Activated naive CD8-positive, alpha-beta T cell (primary cell): ENCODE measurements around the gene SYP.
A peak's percentile ranks its signal among the peaks of the same experiment; 100 is the strongest.
"Not testable (repeated sequence)": the region's sequence is repeated elsewhere in the genome, so short reads cannot be mapped to it uniquely, and the experiment has no call there.

Experiments used
- H3K27ac Mint-ChIP-seq: one replicate; pipeline ENCODE4 v1.8.0; 2021; ENCODE audit warnings: mixed read lengths
- H3K27me3 Mint-ChIP-seq: one replicate; pipeline ENCODE4 v1.8.0; 2021; ENCODE audit warnings: mixed read lengths
- H3K36me3 Mint-ChIP-seq: one replicate; pipeline ENCODE4 v1.8.0; 2021; ENCODE audit warnings: mixed read lengths
- H3K4me1 Mint-ChIP-seq: one replicate; pipeline ENCODE4 v1.8.0; 2021; ENCODE audit warnings: low read depth, mixed read lengths
- H3K4me3 Mint-ChIP-seq: one replicate; pipeline ENCODE4 v1.8.0; 2021; ENCODE audit warnings: mild to moderate bottlenecking, mixed read lengths
- H3K9me3 Mint-ChIP-seq: one replicate; pipeline ENCODE4 v1.8.0; 2021; ENCODE audit warnings: low read depth, mixed read lengths

SYP gene

DNA sequence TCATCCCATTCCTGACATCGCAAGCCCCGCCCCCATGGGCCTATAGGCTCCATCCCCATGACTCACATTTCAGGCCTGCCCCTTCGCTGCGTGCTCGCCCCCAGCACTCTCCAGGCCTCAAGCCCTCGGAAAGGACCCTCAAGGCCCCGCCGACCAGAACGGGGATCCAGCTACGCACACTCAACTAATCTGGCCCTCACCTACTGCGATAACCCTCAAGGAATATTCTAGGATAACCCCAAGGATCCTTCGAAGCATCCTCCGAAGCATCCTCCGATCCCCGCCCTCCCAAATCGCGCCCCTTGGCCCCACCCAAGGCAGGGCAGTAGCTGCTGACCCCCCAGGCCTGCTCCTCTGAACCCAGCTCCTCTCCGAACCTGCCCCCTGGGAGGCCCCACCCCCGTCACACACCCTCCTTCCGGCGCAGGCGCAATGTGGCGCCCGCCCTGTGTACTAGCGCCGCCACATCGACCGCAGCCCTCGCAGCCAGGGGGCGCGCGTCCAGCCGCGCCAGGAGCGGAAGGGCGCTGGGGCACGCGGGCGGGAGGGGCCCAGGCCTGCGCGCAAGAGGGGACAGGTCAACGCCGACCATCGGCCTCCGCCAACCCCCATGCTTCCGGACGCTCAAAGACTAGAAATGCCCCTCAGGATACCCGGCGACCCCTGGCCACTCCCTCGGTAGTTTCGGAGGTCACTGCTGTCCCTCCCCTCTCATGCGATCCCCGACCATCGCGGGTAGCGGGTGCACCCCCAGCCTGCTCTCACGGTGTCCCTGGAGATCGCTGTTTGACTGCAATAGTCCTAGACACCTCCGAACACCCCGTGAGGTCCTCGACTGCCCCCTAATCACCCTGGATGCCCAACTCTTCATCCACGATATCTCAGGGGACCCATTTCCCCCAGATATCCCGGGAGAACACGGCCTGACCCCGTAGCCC, 43.8 kb downstream of the SYP start:
- Mint-ChIP-seq H3K4me3 (peak overlapping the region; percentile 91), H3K27me3 (no peaks in the 10 kb centered on the region), H3K9me3 (no peaks in the 10 kb centered on the region), H3K36me3 (no peaks in the 10 kb centered on the region), H3K4me1 (peaks cover 16% of the 10 kb centered on the region), H3K27ac (peak overlapping the region; percentile 93)

DNA sequence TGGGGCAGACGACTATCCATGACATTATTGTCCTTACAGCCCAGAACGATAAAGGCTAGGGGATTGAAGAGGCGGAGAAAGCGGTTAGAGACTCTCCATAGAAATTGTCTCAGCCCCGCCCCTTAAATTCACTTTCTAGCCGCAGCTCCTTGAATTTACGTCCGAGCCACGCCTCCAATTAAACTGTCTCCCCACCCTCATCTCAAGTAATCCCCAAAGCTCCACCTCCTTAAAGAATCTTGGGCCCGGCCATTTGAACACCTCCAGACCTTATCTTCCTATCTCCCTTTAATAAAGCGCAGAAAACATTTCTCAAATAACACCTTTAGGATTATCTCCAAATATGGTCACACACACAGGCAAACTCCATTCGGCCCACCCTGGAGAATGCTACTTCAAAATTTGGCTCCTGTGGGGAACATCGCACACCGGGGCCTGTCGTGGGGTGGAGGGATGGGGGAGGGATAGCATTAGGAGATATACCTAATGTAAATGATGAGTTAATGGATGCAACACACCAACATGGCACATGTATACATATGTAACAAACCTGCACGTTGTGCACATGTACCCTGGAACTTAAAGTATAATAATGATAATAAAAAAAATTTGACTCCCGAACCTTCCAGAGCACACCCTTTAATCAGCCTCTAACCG, 44.6 kb downstream of the SYP start:
- peak overlapping the region; percentile 93 for H3K27ac Mint-ChIP-seq
- H3K4me1 Mint-ChIP-seq = peaks cover 16% of the 10 kb centered on the region
- H3K4me3 Mint-ChIP-seq = peak overlapping the region; percentile 91
- no peaks in the 10 kb centered on the region for H3K27me3 Mint-ChIP-seq
- no peaks in the 10 kb centered on the region for H3K36me3 Mint-ChIP-seq
- no peaks in the 10 kb centered on the region for H3K9me3 Mint-ChIP-seq

DNA sequence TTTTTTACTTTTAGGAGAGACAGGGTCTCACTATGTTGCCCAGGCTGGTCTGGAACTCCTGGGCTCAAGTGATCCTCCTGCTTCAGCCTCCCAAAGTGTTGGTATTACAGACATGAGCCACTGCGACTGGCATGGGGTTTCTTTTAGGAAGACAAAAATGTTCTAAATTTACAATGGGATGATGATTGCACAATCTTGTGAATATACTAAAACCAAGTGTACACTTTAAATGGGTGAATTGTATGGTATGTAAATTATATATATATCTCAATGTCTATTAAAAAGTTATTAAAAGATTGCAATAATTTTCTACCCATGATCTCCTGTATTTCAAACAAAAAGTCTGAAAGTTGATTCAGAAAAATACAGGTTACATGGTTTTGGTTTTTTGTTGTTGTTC, 46.5 kb downstream of the SYP start:
- H3K27me3 Mint-ChIP-seq = no peaks in the 10 kb centered on the region
- no peaks in the 10 kb centered on the region for H3K9me3 Mint-ChIP-seq
- H3K4me3 Mint-ChIP-seq = no peak overlapping the region
- H3K27ac Mint-ChIP-seq = no peak overlapping the region
- peaks cover 16% of the 10 kb centered on the region for H3K4me1 Mint-ChIP-seq
- no peaks in the 10 kb centered on the region for H3K36me3 Mint-ChIP-seq

DNA sequence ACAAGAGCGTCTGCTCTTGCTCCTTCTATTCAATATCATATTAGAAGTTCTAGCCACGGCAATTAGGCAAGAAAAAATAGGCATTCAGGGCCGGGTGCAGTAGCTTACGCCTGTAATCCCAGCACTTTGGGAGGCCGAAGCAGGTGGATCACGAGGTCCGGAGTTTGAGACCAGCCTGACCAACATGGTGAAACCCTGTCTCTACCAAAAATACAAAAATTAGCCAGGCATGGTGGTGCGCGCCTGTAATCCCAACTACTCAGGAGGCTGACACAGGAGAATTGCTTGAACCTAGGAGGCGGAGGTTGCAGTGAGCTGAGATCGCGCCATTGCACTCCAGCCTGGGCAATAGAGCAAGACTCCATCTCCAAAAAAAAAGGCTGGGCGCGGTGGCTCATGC, 50.7 kb downstream of the SYP start:
- not testable (repeated sequence) for H3K4me3 Mint-ChIP-seq, H3K27ac Mint-ChIP-seq, H3K27me3 Mint-ChIP-seq, H3K4me1 Mint-ChIP-seq, H3K36me3 Mint-ChIP-seq, H3K9me3 Mint-ChIP-seq

DNA sequence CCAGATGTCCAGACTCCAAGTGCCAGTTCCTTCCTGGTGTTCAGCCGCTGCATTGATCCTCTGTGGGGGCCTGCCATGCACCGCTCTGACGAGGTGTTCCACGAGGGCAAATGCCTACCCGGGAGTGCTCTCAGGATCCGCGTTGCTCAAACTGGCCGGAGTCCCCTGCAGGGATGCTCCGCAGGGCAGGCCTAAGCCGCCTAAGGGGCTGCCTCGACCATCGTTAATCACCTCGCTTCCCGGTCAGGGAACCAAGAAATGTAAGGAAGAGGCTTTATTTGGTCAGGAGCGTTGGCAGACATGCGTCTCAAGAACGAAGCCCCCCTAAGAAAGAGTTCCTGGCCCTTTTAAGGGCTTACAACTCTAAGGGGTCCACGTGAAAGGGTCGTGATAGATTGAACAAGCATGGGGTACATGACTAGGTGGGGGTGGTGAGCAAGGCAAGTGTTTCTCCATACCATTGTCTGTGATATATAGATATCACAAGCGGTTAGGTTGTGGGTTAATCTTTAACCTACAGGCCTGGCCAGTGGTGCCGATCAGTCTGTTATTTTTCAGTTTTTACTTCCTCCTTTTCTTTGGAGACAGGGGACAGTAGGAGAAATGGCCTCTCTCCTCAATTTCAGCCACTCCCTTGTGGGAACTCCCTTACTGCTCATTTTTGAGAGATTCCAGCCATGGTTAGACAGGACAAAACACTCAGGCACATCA, 51.4 kb downstream of the SYP start:
- not testable (repeated sequence) for H3K9me3 Mint-ChIP-seq, H3K4me3 Mint-ChIP-seq, H3K4me1 Mint-ChIP-seq, H3K27me3 Mint-ChIP-seq, H3K36me3 Mint-ChIP-seq, H3K27ac Mint-ChIP-seq

DNA sequence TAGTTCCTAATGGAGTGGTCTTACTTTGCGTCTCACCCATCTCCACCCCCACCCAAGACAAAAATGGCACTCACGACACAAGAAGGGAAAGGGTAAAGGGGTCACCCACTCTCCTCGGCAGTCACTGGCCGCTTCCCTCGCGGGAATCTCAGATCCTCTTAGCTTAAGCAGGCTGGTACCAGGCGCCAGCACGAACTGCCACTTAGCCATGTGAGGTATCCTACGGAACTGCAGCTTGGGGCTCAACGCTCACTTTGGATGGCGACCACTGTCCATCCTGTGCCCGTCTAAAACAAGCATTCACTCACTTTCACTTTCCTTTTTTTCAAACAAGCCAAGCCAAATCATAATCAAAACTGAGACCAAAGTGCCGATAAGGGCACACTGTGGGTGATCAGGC, 52.1 kb downstream of the SYP start:
- Mint-ChIP-seq H3K27ac (no peak overlapping the region), H3K27me3 (no peaks in the 10 kb centered on the region), H3K9me3 (no peaks in the 10 kb centered on the region), H3K4me3 (no peak overlapping the region), H3K4me1 (no peaks in the 10 kb centered on the region), H3K36me3 (no peaks in the 10 kb centered on the region)

DNA sequence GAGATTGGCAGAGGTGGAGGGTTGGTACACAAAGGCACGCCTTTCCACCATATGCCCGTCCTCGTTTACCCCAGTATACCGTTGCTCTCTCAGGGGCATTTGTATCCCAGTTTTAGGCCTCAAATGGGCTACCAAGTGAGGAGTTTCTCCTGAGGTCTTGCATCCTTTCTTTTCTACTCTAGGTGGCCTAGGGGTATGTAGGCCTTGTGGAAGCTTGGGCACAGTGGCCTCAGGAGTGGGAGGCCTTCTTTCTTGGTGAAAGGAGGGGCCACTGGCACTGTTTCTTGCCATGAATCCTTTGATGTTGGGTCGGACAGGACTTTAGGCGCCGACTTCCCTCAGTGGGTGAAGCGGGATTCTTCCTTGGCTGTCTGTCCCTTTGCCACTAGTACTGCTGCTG, 52.7 kb downstream of the SYP start:
- H3K9me3 Mint-ChIP-seq = no peaks in the 10 kb centered on the region
- H3K27ac Mint-ChIP-seq = no peak overlapping the region
- no peaks in the 10 kb centered on the region for H3K4me1 Mint-ChIP-seq
- no peaks in the 10 kb centered on the region for H3K36me3 Mint-ChIP-seq
- no peak overlapping the region for H3K4me3 Mint-ChIP-seq
- no peaks in the 10 kb centered on the region for H3K27me3 Mint-ChIP-seq

DNA sequence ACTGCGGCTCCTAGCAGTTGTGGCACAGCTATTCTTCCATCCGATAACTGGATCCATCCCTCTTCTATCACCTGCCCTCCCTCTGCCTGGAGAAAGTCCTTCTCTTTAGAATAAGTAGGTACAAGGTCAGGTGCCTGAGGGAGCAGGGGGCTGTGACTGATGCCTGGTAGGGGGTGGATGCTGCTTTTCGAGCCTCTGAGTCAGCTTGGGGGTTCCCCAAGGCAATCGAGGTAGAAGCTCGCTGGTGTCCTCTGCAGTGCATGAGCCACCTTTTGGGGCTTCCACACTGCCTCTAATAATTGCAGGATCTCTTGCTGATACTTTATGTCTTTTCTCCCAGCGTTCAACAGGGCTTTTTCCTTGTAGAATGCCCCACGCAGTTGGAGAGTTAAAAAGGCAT, 56.8 kb downstream of the SYP start:
- not testable (repeated sequence) for H3K4me1 Mint-ChIP-seq, H3K27me3 Mint-ChIP-seq, H3K27ac Mint-ChIP-seq, H3K4me3 Mint-ChIP-seq, H3K36me3 Mint-ChIP-seq, H3K9me3 Mint-ChIP-seq

DNA sequence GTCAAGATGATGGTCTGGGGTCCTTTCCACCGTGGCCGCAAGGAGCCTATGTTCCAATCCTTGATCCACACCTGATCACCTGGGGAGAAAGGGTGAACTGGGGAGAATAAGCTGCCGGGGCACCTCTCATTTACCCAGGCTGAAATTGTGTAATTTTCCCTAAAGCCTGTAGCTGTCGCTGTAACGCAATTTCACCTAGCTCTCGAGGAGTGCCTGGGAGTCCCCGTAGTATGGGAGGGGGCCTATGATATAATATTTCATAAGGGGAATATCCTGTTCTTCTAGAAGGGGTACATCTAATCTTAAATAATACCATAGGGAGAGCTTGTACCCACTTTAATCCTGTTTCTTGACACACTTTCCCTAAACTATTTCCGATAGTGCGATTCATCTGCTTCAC, 57.7 kb downstream of the SYP start:
- not testable (repeated sequence) for H3K27me3 Mint-ChIP-seq, H3K4me1 Mint-ChIP-seq, H3K9me3 Mint-ChIP-seq, H3K36me3 Mint-ChIP-seq, H3K4me3 Mint-ChIP-seq, H3K27ac Mint-ChIP-seq

DNA sequence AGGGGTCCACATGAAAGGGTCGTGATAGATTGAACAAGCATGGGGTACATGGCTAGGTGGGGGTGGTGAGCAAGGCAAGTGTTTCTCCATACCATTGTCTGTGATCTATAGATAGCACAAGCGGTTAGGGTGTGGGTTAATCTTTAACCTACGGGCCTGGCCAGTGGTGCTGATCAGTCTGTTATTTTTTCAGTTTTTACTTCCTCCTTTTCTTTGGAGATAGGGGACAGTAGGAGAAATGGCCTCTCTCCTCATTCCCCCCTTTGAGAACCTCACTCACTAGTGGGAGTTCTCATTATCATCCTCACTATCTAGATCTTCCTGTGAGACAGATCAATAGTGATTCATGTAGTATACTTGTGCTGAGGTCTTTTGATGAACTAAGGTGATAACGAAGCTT, 60.3 kb downstream of the SYP start:
- no peak overlapping the region for H3K4me3 Mint-ChIP-seq
- no peaks in the 10 kb centered on the region for H3K27me3 Mint-ChIP-seq
- H3K4me1 Mint-ChIP-seq = no peaks in the 10 kb centered on the region
- H3K27ac Mint-ChIP-seq = no peak overlapping the region
- no peaks in the 10 kb centered on the region for H3K36me3 Mint-ChIP-seq
- no peaks in the 10 kb centered on the region for H3K9me3 Mint-ChIP-seq
